ENCODE data around the gene HUNK. TPM values are rescaled to one million over a fixed set of nuclear protein-coding genes. Genes with fewer than 3 reads are reported as not detected.

The HUNK gene
- total RNA-seq, 4 donors from 2014 or later = 0.22 to 1.2 (median 0.36) TPM

DNA sequence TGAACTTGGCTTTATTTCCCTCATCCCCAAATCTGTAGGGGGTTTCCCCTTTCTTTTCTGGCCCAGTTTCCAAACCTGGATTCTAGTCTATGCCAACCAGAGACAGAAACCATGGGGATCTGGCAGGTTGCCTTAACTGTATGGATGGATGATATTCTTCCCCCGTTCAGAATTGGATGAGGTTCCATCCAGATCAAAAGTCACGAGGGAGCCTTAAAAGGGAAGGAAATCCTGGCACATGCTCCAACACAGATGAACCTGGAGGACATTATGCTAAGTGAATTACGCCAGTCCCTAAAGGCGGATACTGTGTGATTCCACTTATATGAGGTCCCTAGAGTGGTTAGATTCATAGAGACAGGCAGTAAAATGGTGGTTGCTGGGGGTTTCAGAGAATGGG is 124.4 kb downstream of the HUNK start:
- intact Hi-C loops (cut with DNase I) = no loop called here
- WGBS, 2 donors = 76 to 84% methylated on average over 4 of the region's 4 CpGs
- DNase-seq = no peak
- Histone ChIP-seq H3K27me3 (no peaks in the 10 kb centered on the region), H3K27ac (no peak overlapping the region), H3K4me1 (no peaks in the 10 kb centered on the region), H3K9me3 (no peaks in the 10 kb centered on the region), H3K36me3 (no peaks in the 10 kb centered on the region), H3K4me3 (replicated peaks in 1 of 3) (no peak overlapping the region)
- no peak for TF ChIP-seq POLR2A (IDR thresholded peaks at IDR 0.05)
- TF ChIP-seq, protein P1, sequence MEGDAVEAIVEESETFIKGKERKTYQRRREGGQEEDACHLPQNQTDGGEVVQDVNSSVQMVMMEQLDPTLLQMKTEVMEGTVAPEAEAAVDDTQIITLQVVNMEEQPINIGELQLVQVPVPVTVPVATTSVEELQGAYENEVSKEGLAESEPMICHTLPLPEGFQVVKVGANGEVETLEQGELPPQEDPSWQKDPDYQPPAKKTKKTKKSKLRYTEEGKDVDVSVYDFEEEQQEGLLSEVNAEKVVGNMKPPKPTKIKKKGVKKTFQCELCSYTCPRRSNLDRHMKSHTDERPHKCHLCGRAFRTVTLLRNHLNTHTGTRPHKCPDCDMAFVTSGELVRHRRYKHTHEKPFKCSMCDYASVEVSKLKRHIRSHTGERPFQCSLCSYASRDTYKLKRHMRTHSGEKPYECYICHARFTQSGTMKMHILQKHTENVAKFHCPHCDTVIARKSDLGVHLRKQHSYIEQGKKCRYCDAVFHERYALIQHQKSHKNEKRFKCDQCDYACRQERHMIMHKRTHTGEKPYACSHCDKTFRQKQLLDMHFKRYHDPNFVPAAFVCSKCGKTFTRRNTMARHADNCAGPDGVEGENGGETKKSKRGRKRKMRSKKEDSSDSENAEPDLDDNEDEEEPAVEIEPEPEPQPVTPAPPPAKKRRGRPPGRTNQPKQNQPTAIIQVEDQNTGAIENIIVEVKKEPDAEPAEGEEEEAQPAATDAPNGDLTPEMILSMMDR (IDR thresholded peaks at IDR 0.05) = no peak

DNA sequence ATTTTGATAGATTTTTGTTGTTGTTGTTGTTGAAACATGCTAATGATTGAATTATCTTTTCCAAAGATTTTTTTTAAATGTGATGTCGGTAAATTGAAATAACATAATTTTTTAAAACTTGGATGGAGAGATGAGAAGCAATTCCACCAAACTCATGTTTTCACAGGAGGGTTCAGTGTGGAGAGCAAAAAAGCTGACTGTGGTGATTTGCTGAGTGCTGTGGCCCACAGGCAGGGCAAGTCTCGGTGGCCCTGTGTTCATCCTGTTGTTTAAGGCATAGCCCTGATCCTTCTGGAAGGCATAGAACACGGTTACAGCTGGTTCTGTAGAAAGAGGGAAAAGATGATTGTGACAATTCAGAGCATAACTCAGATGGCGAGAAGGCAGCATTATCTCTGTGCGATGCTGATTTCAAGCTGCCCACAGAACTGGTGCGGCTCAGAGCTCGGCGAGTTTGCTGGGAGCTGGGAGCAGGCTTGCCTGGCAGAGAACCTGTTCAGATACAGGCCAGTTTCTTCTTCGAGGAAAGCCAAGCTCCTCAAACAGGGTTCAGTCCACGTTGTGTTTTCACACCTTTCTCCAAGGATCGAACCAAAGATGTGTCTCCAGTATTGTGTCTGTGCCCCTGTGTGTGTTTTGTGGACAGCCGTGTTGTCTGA is 127.1 kb downstream of the HUNK start:
- H3K4me3 ChIP-seq (replicated peaks in 1 of 3) = no peak overlapping the region
- intact Hi-C loops (cut with DNase I) = no loop called here
- no peaks in the 10 kb centered on the region for H3K9me3 ChIP-seq
- no peak for DNase-seq
- H3K27ac ChIP-seq = no peak overlapping the region
- H3K36me3 ChIP-seq = no peaks in the 10 kb centered on the region
- TF ChIP-seq, protein P1 (IDR thresholded peaks at IDR 0.05) = no peak
- TF ChIP-seq POLR2A (IDR thresholded peaks at IDR 0.05) = no peak
- no peaks in the 10 kb centered on the region for H3K27me3 ChIP-seq
- 89 to 93% methylated on average over 12 of the region's 12 CpGs for WGBS, 2 donors
- H3K4me1 ChIP-seq = no peaks in the 10 kb centered on the region

DNA sequence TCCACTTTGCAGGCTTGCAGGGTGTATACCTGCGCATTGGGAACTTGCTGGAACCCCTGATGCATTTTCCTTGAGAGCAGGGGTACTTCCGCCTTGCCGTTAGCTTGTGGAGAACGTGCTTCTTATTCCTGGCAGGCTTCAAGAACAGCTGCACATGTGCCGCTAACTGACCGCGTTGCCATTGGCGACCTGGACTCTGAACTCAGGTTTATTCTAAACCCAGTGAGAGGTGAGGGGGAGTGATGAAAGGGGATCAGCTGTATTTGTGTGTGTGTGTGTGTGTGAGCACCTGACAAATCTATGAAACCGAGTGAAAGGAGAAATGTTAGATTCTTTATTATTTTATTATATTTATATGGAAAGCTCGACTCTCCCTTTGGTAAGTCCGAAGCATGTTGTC is 128.6 kb downstream of the HUNK start:
- Histone ChIP-seq H3K9me3 (no peaks in the 10 kb centered on the region), H3K4me3 (replicated peaks in 1 of 3) (no peak overlapping the region), H3K4me1 (no peaks in the 10 kb centered on the region), H3K27me3 (no peaks in the 10 kb centered on the region), H3K36me3 (no peaks in the 10 kb centered on the region), H3K27ac (no peak overlapping the region)
- DNase-seq = no peak
- intact Hi-C loops (cut with DNase I) = no loop called here
- 78 to 87% methylated on average over 11 of the region's 11 CpGs for WGBS, 2 donors
- TF ChIP-seq, protein P1 (IDR thresholded peaks at IDR 0.05) = no peak
- no peak for TF ChIP-seq POLR2A (IDR thresholded peaks at IDR 0.05)

DNA sequence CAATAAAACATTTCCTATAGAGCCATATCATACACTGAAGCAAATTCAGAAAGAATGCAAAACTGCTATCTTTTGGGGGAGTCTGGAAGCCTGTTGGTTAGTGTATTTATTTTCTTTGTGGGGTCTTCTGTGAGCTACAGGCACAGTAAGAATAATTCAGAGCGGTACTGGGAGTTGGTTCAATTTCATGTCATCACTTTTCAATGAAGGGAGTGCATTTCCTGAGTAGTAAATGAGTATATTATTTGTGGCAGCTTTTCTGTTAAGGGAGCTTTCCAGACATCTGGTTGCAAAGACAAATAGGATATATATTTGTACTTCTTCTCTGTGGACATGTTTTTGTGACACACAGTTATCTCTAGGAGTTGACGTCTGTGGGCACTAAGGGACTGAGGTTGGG is 130.6 kb downstream of the HUNK start:
- no peak for TF ChIP-seq POLR2A (IDR thresholded peaks at IDR 0.05)
- TF ChIP-seq, protein P1 (IDR thresholded peaks at IDR 0.05) = no peak
- Histone ChIP-seq H3K9me3 (no peaks in the 10 kb centered on the region), H3K4me1 (no peaks in the 10 kb centered on the region), H3K36me3 (no peaks in the 10 kb centered on the region), H3K27ac (no peak overlapping the region), H3K27me3 (no peaks in the 10 kb centered on the region), H3K4me3 (replicated peaks in 1 of 3) (no peak overlapping the region)
- DNase-seq = no peak
- 75 to 81% methylated on average over 2 of the region's 2 CpGs for WGBS, 2 donors
- intact Hi-C loops (cut with DNase I) = no loop called here

DNA sequence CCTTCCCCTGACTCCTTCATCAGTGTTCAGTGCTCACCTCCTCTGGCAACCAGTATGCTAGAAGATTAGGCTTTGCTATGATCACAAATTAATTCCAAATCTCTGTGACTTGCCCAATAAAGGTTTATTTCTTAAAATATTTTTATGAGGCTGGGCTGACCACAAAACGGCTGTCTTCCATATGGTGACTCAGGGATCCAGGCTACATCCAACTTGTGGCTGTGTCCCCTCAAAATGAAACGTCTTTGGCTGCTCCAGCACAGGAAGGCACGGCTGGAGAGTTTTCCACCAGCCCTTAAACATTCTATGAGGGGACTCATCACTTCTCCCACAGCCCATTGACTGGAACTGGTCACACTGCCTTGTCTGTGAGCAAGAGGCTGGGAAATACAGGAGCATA is 131.5 kb downstream of the HUNK start:
- no peak overlapping the region for H3K27ac ChIP-seq
- no peaks in the 10 kb centered on the region for H3K9me3 ChIP-seq
- H3K4me1 ChIP-seq = no peaks in the 10 kb centered on the region
- intact Hi-C loops (cut with DNase I) = no loop called here
- TF ChIP-seq, protein P1 (IDR thresholded peaks at IDR 0.05) = no peak
- TF ChIP-seq POLR2A (IDR thresholded peaks at IDR 0.05) = no peak
- H3K36me3 ChIP-seq = no peaks in the 10 kb centered on the region
- DNase-seq = no peak
- H3K27me3 ChIP-seq = no peaks in the 10 kb centered on the region
- 75 to 76% methylated on average over 3 of the region's 3 CpGs for WGBS, 2 donors
- H3K4me3 ChIP-seq (replicated peaks in 1 of 3) = no peak overlapping the region
